Adrenal gland (tissue), 5 donors: Measurements from ENCODE around the gene DOCK8.

Source experiments
- CTCF ChIP-seq, 6 experiments: fragments of 450-650 bp in 4 of 6; fragments of 200-600 bp in 2 of 6; sonication (generic) in 1 of 6; IDR thresholded peaks; 1 replicate in 5 of 6; 2 replicates in 1 of 6; pipeline versions ENCODE4 v1.5.1 to v1.8.0; 2016 to 2021; ENCODE audit warnings: antibody characterized with exemption in 6 of 6, mild to moderate bottlenecking in 2 of 6, moderate library complexity in 1 of 6
- POLR2A ChIP-seq, 2 donors: fragments of 450-650 bp; IDR thresholded peaks; one replicate each; pipeline ENCODE4 v1.6.1; 2017; ENCODE audit warnings: antibody characterized with exemption in 2 of 2, mild to moderate bottlenecking in 2 of 2, moderate library complexity in 1 of 2
- donor health status: DM: no; HTN: no; CAD: no.

DNA sequence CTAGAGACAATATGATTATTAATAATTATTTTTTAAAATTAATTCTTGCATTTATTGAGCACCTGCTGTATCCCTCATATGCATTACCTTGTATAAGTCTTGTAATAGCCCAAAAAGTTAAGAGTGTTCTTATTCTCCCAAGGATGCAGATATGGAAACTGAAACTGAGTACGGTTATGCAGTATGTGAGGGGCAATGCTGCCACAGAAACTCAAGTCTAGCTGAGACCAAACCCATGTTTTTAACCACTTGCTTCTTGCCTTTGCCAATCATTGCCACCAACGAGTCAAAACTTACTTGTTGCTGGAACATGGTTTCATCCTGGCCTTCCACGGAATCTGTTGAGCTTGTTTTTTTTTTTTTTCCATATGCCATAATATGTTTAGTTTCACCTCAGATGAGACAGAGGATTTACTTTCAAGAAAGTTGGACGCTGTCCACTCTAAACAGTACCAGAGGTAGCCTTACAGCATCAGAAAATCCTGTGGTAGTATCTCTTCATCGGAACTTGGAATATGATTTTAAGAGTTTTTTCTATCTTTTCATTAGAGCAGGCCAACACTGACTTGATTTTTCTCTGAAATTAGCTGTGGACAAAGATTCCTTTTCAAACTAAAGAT lies 27.9 kb downstream of the DOCK8 start:
- no peak for TF ChIP-seq CTCF (IDR thresholded peaks at IDR 0.05)
- no peak for TF ChIP-seq POLR2A (IDR thresholded peaks at IDR 0.05)
